Transverse colon (tissue), 4 donors: ENCODE data around the gene PRCC. TPM values are rescaled to one million over a fixed set of nuclear protein-coding genes. Genes with fewer than 3 reads are reported as not detected.

Source experiments
- DNase-seq: peaks from one replicate; pipeline ENCODE4 v3.0.0-alpha.2; 2019
- H3K27ac ChIP-seq, 4 donors: fragments of 200-600 bp; sonication (generic); 2 replicates each; pipeline ENCODE4 v1.5.1; 2016 to 2018; ENCODE audit warnings: inconsistent platforms in 4 of 4
- H3K27me3 ChIP-seq: fragments of 200-600 bp; sonication (generic); 2 replicates; pipeline ENCODE4 v1.5.1; 2017; ENCODE audit warnings: inconsistent platforms
- H3K36me3 ChIP-seq, 4 donors: fragments of 200-600 bp; sonication (generic); 2 replicates each; pipeline ENCODE4 v1.5.1; 2017 to 2019; ENCODE audit warnings: inconsistent platforms in 4 of 4
- H3K4me1 ChIP-seq, 4 donors: fragments of 200-600 bp; sonication (generic); 2 replicates each; pipeline ENCODE4 v1.5.1; 2017 to 2020; ENCODE audit warnings: inconsistent platforms in 4 of 4
- H3K4me3 ChIP-seq, 4 donors: fragments of 200-600 bp; sonication (generic); 1 replicate in 1 of 4; 2 replicates in 3 of 4; pipeline versions ENCODE4 v1.5.1 to v1.6.1; 2017 to 2019; ENCODE audit warnings: inconsistent platforms in 4 of 4
- H3K9me3 ChIP-seq, 2 donors: fragments of 200-600 bp; sonication (generic); 2 replicates each; pipeline ENCODE4 v1.5.1; 2017 to 2019; ENCODE audit warnings: inconsistent platforms in 2 of 2
- EP300 ChIP-seq: sonication (generic); formaldehyde crosslinking; IDR thresholded peaks from one replicate; pipeline ENCODE4 v1.6.1; 2017; ENCODE audit warnings: antibody characterized with exemption, low read depth
- POLR2A ChIP-seq: fragments of 450-650 bp; IDR thresholded peaks from one replicate; pipeline ENCODE4 v1.6.1; 2016; ENCODE audit warnings: antibody characterized with exemption, mild to moderate bottlenecking, moderate library complexity
- POLR2AphosphoS5 ChIP-seq, 3 donors: sonication (generic); formaldehyde crosslinking; IDR thresholded peaks; one replicate each; pipeline ENCODE4 v1.6.1; 2016; ENCODE audit warnings: antibody characterized with exemption in 3 of 3
- WGBS, 2 donors: methylation state at CpG; one replicate each; pipeline ENCODE4 v1.1.5; 2018; ENCODE audit warnings: low coverage in 1 of 2; 5-methylcytosine and 5-hydroxymethylcytosine counted together
- in situ Hi-C, 4 donors: fragments of 200-750 bp; cut with MboI; loops; one replicate each; pipeline versions ENCODE4 v1.15.0 to v1.15.1; 2017; ENCODE audit warnings: low sequenced_read_pairs in 3 of 4, low pct_ligation_motif_present in 1 of 4, low pct_unique_long_range_greater_than_20kb in 1 of 4
- intact Hi-C: fragments of 100-400 bp; cut with DNase I; formaldehyde crosslinking; loops from one replicate; pipeline ENCODE4 v1.15.1; 2023; ENCODE audit warnings: low total_unique reads
- total RNA-seq, 4 donors: library from RNA; depleted of rRNA; stranded (reverse); fragments of >200 nt; gene quantifications; one replicate each; pipeline ENCODE4 v1.1.0, GENCODE V29; 2016
- TF ChIP-seq, protein P1 (sequence below), 5 experiments: fragments of 200-600 bp in 3 of 5; fragments of 450-650 bp in 2 of 5; sonication (generic) in 3 of 5; IDR thresholded peaks; 1 replicate in 2 of 5; 2 replicates in 3 of 5; pipeline ENCODE4 v1.5.1; 2016 to 2017; ENCODE audit warnings: antibody characterized with exemption in 5 of 5, inconsistent platforms in 3 of 5, mild to moderate bottlenecking in 2 of 5, moderate library complexity in 1 of 5

PRCC gene
- total RNA-seq, 4 donors from 2014 or later, result 15.1 to 69.9 (median 39.4) TPM

GRCh38 chr1:156805766-156806511 lies 38.6 kb downstream of the PRCC start:
- intact Hi-C loops (no loop called here), in situ Hi-C loops (no loop called here)
- Histone ChIP-seq H3K27ac (peak overlapping the region in 3 of 4 donors; percentile 10 to 37 (median 17)), H3K9me3 (no peaks in the 10 kb centered on the region), H3K4me3 (no peak overlapping the region), H3K4me1 (peaks cover 5 to 28% (median 8%) of the 10 kb centered on the region in 4 donors), H3K36me3 (peaks cover 0 to 6% (median under 1%) of the 10 kb centered on the region in 4 donors), H3K27me3 (no peaks in the 10 kb centered on the region)
- TF ChIP-seq, protein P1, sequence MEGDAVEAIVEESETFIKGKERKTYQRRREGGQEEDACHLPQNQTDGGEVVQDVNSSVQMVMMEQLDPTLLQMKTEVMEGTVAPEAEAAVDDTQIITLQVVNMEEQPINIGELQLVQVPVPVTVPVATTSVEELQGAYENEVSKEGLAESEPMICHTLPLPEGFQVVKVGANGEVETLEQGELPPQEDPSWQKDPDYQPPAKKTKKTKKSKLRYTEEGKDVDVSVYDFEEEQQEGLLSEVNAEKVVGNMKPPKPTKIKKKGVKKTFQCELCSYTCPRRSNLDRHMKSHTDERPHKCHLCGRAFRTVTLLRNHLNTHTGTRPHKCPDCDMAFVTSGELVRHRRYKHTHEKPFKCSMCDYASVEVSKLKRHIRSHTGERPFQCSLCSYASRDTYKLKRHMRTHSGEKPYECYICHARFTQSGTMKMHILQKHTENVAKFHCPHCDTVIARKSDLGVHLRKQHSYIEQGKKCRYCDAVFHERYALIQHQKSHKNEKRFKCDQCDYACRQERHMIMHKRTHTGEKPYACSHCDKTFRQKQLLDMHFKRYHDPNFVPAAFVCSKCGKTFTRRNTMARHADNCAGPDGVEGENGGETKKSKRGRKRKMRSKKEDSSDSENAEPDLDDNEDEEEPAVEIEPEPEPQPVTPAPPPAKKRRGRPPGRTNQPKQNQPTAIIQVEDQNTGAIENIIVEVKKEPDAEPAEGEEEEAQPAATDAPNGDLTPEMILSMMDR (IDR thresholded peaks at IDR 0.05), result no peak
- no peak for TF ChIP-seq POLR2A
- TF ChIP-seq EP300, result no peak
- no peak for TF ChIP-seq POLR2AphosphoS5 (IDR thresholded peaks at IDR 0.05)
- 66 to 92% methylated on average over 3 of the region's 3 CpGs for WGBS, 2 donors
- DNase-seq, result peak; percentile 31

GRCh38 chr1:156806512-156807440 lies 39.4 kb downstream of the PRCC start:
- H3K27me3 ChIP-seq, result no peaks in the 10 kb centered on the region
- no peak for DNase-seq
- H3K9me3 ChIP-seq, result no peaks in the 10 kb centered on the region
- H3K4me3 ChIP-seq, result no peak overlapping the region
- WGBS, 2 donors, result 82 to 83% methylated on average over 4 to 7 of the region's 7 CpGs
- H3K36me3 ChIP-seq, result no peaks in the 10 kb centered on the region
- TF ChIP-seq POLR2AphosphoS5 (IDR thresholded peaks at IDR 0.05), result no peak
- in situ Hi-C loops (no loop called here), intact Hi-C loops (no loop called here)
- peaks cover 5 to 28% (median 8%) of the 10 kb centered on the region in 4 donors for H3K4me1 ChIP-seq
- peak overlapping the region in 3 of 4 donors; percentile 10 to 37 (median 17) for H3K27ac ChIP-seq

- H3K27ac ChIP-seq, result no peak overlapping the region
- TF ChIP-seq POLR2AphosphoS5 (IDR thresholded peaks at IDR 0.05) (no peak), POLR2A (no peak), EP300 (no peak)
- TF ChIP-seq, protein P1 (IDR thresholded peaks at IDR 0.05), result no peak
- H3K4me1 ChIP-seq, result peaks cover 5 to 28% (median 8%) of the 10 kb centered on the region in 4 donors
- H3K9me3 ChIP-seq, result no peaks in the 10 kb centered on the region
- H3K36me3 ChIP-seq, result no peaks in the 10 kb centered on the region
- intact Hi-C loops (no loop called here), in situ Hi-C loops (no loop called here)
- H3K4me3 ChIP-seq, result no peak overlapping the region
- 73 to 81% methylated on average over 2 of the region's 2 CpGs for WGBS, 2 donors
- H3K27me3 ChIP-seq, result no peaks in the 10 kb centered on the region
- no peak for DNase-seq
Observed at GRCh38 chr1:156807627-156808026, 40.3 kb downstream of the PRCC start.

- Histone ChIP-seq H3K9me3 (no peaks in the 10 kb centered on the region), H3K4me3 (no peak overlapping the region), H3K27ac (no peak overlapping the region), H3K4me1 (peaks cover 9 to 33% (median 10%) of the 10 kb centered on the region in 4 donors), H3K36me3 (no peaks in the 10 kb centered on the region), H3K27me3 (no peaks in the 10 kb centered on the region)
- WGBS, 2 donors, result 88 to 91% methylated on average over 11 to 16 of the region's 16 CpGs
- intact Hi-C loops (no loop called here), in situ Hi-C loops (no loop called here)
- no peak for DNase-seq
- TF ChIP-seq POLR2AphosphoS5 (IDR thresholded peaks at IDR 0.05) (no peak), EP300 (no peak), POLR2A (no peak)
Observed at GRCh38 chr1:156808186-156809030, 41.1 kb downstream of the PRCC start.
